Neural cell (in vitro differentiated cells): ENCODE data around the gene KRT35.

ENCODE experiments used
- CTCF ChIP-seq: fragments of 450-650 bp; IDR thresholded peaks from 2 replicates; pipeline ENCODE4 v1.5.1; 2014; ENCODE audit warnings: antibody characterized with exemption, mild to moderate bottlenecking, moderate library complexity; ENCODE audit not compliant: poor library complexity, severe bottlenecking
- EP300 ChIP-seq: fragments of 450-650 bp; conservative IDR thresholded peaks from 2 replicates; pipeline ENCODE4 v1.6.1; 2014; ENCODE audit warnings: antibody characterized with exemption, mild to moderate bottlenecking, moderate library complexity; ENCODE audit not compliant: poor library complexity, severe bottlenecking
- EZH2 ChIP-seq: fragments of 200-600, 300-800 bp; shearing (Covaris generic), sonication (generic); IDR thresholded peaks from 2 replicates; pipeline ENCODE4 v1.6.1; 2014; ENCODE audit warnings: antibody characterized with exemption, low read length, borderline replicate concordance, mild to moderate bottlenecking; ENCODE audit not compliant: insufficient read depth, poor library complexity, severe bottlenecking
- MXI1 ChIP-seq: fragments of 450-650 bp; conservative IDR thresholded peaks from 2 replicates; pipeline ENCODE4 v1.6.1; 2014; ENCODE audit warnings: antibody characterized with exemption, mild to moderate bottlenecking; ENCODE audit not compliant: poor library complexity, severe bottlenecking
- POLR2AphosphoS5 ChIP-seq: IDR thresholded peaks from 2 replicates; pipeline ENCODE4 v1.6.1; 2012
- RAD21 ChIP-seq: fragments of 450-650 bp; conservative IDR thresholded peaks from 2 replicates; pipeline ENCODE4 v1.6.1; 2014; ENCODE audit warnings: antibody characterized with exemption, mild to moderate bottlenecking, moderate library complexity
- REST ChIP-seq: IDR thresholded peaks from 2 replicates; pipeline ENCODE4 v1.6.1; 2012; ENCODE audit warnings: borderline replicate concordance
- TAF1 ChIP-seq: IDR thresholded peaks from 2 replicates; pipeline ENCODE4 v1.6.1; 2012; ENCODE audit warnings: low read depth

- TF ChIP-seq REST = no peak
- TF ChIP-seq CTCF = no peak
- TF ChIP-seq EP300 = no peak
- no peak for TF ChIP-seq TAF1
- no peak for TF ChIP-seq MXI1
- TF ChIP-seq EZH2 = no peak
- no peak for TF ChIP-seq RAD21
- TF ChIP-seq POLR2AphosphoS5 = no peak
These were observed 5.5 kb downstream of the KRT35 start for GRCh38 chr17:41475421-41475820.
